ENCODE results near the gene GPR39. TPM values are rescaled to one million over a fixed set of nuclear protein-coding genes. Genes with fewer than 3 reads are reported as not detected.

Gene GPR39
- polyA plus RNA-seq, 2 of the 4 experiments (the other 2 are of a cell fraction): 11.3 to 11.8 TPM

GRCh38 chr2:132651115-132652045 lies 234.8 kb downstream of the GPR39 start:
- Histone ChIP-seq H3K9me3 (no peaks in the 10 kb centered on the region), H3K4me1 (no peaks in the 10 kb centered on the region), H3K4me2 (no peak overlapping the region), H3K27ac (no peak overlapping the region), H3K4me3 (no peak overlapping the region)
- TF ChIP-seq ZSCAN20 (CRISPR knock-in tag; IDR thresholded peaks at IDR 0.05): no peak
- TF ChIP-seq SMC3 (IDR thresholded peaks at IDR 0.05): peak; percentile 79
- TF ChIP-seq RAD21 (conservative IDR thresholded peaks at IDR 0.05 in 1 of 2, IDR thresholded peaks at IDR 0.05 in 1 of 2): peak; percentile 52 to 61
- TF ChIP-seq GATA3 (IDR thresholded peaks at IDR 0.05; ENCODE audit: borderline replicate concordance): no peak
- TF ChIP-seq NPAS2 (CRISPR knock-in tag; IDR thresholded peaks at IDR 0.05; ENCODE audit: borderline replicate concordance): no peak
- no peak for TF ChIP-seq KDM1A (IDR thresholded peaks at IDR 0.05; ENCODE audit: low read depth)
- TF ChIP-seq FOSL2 (IDR thresholded peaks at IDR 0.05): no peak
- no peak for TF ChIP-seq FOSL2 (CRISPR knock-in tag; IDR thresholded peaks at IDR 0.05)
- TF ChIP-seq, protein P1, sequence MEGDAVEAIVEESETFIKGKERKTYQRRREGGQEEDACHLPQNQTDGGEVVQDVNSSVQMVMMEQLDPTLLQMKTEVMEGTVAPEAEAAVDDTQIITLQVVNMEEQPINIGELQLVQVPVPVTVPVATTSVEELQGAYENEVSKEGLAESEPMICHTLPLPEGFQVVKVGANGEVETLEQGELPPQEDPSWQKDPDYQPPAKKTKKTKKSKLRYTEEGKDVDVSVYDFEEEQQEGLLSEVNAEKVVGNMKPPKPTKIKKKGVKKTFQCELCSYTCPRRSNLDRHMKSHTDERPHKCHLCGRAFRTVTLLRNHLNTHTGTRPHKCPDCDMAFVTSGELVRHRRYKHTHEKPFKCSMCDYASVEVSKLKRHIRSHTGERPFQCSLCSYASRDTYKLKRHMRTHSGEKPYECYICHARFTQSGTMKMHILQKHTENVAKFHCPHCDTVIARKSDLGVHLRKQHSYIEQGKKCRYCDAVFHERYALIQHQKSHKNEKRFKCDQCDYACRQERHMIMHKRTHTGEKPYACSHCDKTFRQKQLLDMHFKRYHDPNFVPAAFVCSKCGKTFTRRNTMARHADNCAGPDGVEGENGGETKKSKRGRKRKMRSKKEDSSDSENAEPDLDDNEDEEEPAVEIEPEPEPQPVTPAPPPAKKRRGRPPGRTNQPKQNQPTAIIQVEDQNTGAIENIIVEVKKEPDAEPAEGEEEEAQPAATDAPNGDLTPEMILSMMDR (IDR thresholded peaks at IDR 0.05): peak; percentile 56
- TF ChIP-seq BCL3 (IDR thresholded peaks at IDR 0.05): no peak
- POLR2A ChIA-PET: interaction anchor here (0.6 kb wide), 1 partner anchor 237 kb away, joined by 3 read pairs; no protein-coding TSS in a partner anchor
- 61% methylated on average over 12 of the region's 12 CpGs for WGBS (ENCODE audit: missing lambda C conversion rate)
- FAIRE-seq: no peak
- DNase-seq (ENCODE audit: low read depth in 1 of 2, low spot score in 1 of 2): peak; percentile 45 to 63
- CTCF ChIA-PET: interaction anchor here (0.6 to 2.8 kb wide), 18 partner anchors 9 to 1193 kb away, joined by 3 to 12 read pairs (median 4); no protein-coding TSS in a partner anchor
- ATAC-seq: peak; percentile 92 to 96; a peak in 5 of 6 replicates

DNA sequence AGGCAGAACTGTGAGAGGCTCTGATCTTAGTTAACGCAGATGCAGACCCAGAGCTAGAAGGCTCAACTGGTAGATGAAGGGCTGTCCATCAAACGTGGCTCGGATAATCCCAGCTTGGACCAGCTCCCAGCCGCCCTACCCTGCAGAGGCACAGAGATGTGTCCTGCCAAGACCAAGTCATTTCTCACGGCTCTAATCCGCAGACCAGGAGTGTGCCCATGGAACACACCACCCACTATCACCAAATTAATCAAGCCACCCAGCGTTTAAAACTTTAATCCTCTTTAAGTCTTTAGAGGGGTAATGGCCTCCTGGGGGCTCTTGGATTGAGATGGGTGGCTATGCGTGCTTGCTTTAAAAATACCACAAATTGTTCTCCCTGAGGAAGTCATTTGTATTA lies 235.9 kb downstream of the GPR39 start:
- no peak overlapping the region for H3K4me3 ChIP-seq
- 86% methylated on average over 8 of the region's 8 CpGs for WGBS (ENCODE audit: missing lambda C conversion rate)
- no peaks in the 10 kb centered on the region for H3K4me1 ChIP-seq
- TF ChIP-seq, protein P2, sequence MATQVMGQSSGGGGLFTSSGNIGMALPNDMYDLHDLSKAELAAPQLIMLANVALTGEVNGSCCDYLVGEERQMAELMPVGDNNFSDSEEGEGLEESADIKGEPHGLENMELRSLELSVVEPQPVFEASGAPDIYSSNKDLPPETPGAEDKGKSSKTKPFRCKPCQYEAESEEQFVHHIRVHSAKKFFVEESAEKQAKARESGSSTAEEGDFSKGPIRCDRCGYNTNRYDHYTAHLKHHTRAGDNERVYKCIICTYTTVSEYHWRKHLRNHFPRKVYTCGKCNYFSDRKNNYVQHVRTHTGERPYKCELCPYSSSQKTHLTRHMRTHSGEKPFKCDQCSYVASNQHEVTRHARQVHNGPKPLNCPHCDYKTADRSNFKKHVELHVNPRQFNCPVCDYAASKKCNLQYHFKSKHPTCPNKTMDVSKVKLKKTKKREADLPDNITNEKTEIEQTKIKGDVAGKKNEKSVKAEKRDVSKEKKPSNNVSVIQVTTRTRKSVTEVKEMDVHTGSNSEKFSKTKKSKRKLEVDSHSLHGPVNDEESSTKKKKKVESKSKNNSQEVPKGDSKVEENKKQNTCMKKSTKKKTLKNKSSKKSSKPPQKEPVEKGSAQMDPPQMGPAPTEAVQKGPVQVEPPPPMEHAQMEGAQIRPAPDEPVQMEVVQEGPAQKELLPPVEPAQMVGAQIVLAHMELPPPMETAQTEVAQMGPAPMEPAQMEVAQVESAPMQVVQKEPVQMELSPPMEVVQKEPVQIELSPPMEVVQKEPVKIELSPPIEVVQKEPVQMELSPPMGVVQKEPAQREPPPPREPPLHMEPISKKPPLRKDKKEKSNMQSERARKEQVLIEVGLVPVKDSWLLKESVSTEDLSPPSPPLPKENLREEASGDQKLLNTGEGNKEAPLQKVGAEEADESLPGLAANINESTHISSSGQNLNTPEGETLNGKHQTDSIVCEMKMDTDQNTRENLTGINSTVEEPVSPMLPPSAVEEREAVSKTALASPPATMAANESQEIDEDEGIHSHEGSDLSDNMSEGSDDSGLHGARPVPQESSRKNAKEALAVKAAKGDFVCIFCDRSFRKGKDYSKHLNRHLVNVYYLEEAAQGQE (IDR thresholded peaks at IDR 0.05): no peak
- TF ChIP-seq POLR2AphosphoS2 (conservative IDR thresholded peaks at IDR 0.05; ENCODE audit: low read length) (no peak), GATA3 (IDR thresholded peaks at IDR 0.05; ENCODE audit: borderline replicate concordance) (no peak), ESRRA (IDR thresholded peaks at IDR 0.05; ENCODE audit: borderline replicate concordance, low read length) (no peak), BHLHE40 (IDR thresholded peaks at IDR 0.05; ENCODE audit: low read depth, low read length) (no peak), ZFP36 (IDR thresholded peaks at IDR 0.05; ENCODE audit: borderline replicate concordance, partially characterized antibody) (no peak), RCOR1 (IDR thresholded peaks at IDR 0.05; ENCODE audit: low read depth, low read length) (no peak), USF2 (IDR thresholded peaks at IDR 0.05) (no peak), RAD21 (conservative IDR thresholded peaks at IDR 0.05 in 1 of 2, IDR thresholded peaks at IDR 0.05 in 1 of 2) (no peak), CBX8 (IDR thresholded peaks at IDR 0.05) (no peak), HEYL (CRISPR knock-in tag; IDR thresholded peaks at IDR 0.05) (no peak), ELK1 (IDR thresholded peaks at IDR 0.05; ENCODE audit: low read depth, low read length) (no peak), NFE2L2 (conservative IDR thresholded peaks at IDR 0.05; ENCODE audit: low read length) (no peak), FOSL2 (IDR thresholded peaks at IDR 0.05) (no peak), FOSL2 (CRISPR knock-in tag; IDR thresholded peaks at IDR 0.05) (no peak)
- TF ChIP-seq, protein P3, sequence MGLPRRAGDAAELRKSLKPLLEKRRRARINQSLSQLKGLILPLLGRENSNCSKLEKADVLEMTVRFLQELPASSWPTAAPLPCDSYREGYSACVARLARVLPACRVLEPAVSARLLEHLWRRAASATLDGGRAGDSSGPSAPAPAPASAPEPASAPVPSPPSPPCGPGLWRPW (IDR thresholded peaks at IDR 0.05): no peak
- TF ChIP-seq, protein P1 (IDR thresholded peaks at IDR 0.05): no peak
- POLR2A ChIA-PET: no interaction called here
- FAIRE-seq: no peak
- CTCF ChIA-PET: interaction anchor here (0.7 to 1.6 kb wide), 3 partner anchors 16 to 1104 kb away, joined by 3 to 7 read pairs (median 3); no protein-coding TSS in a partner anchor
- H3K9me3 ChIP-seq: no peaks in the 10 kb centered on the region
- DNase-seq (ENCODE audit: low read depth in 1 of 2, low spot score in 1 of 2): no peak
- H3K27ac ChIP-seq: no peak overlapping the region
- no peak overlapping the region for H3K4me2 ChIP-seq
- no peak for ATAC-seq

Data from A549 (cell line).